Muscle of arm (tissue), 12 donors: ENCODE data around the gene ZNF525. TPM values are rescaled to one million over a fixed set of nuclear protein-coding genes. Genes with fewer than 3 reads are reported as not detected.
"Not testable (repeated sequence)": the region's sequence is repeated elsewhere in the genome, so short reads cannot be mapped to it uniquely, and the experiment has no call there.

Experiments used
- DNase-seq: peaks from one replicate; pipeline ENCODE4 v3.0.0-alpha.2; 2013
- polyA plus RNA-seq, 12 donors: library from polyadenylated mRNA; unstranded; fragments of 120-200 nt; gene quantifications; one replicate each; pipeline ENCODE4 v1.2.1, GENCODE V29; 2013; ENCODE audit not compliant: insufficient read length in 12 of 12

The ZNF525 gene
- polyA plus RNA-seq, 12 donors, result 4.0 to 12.1 (median 5.9) TPM; not detected in 1

DNA sequence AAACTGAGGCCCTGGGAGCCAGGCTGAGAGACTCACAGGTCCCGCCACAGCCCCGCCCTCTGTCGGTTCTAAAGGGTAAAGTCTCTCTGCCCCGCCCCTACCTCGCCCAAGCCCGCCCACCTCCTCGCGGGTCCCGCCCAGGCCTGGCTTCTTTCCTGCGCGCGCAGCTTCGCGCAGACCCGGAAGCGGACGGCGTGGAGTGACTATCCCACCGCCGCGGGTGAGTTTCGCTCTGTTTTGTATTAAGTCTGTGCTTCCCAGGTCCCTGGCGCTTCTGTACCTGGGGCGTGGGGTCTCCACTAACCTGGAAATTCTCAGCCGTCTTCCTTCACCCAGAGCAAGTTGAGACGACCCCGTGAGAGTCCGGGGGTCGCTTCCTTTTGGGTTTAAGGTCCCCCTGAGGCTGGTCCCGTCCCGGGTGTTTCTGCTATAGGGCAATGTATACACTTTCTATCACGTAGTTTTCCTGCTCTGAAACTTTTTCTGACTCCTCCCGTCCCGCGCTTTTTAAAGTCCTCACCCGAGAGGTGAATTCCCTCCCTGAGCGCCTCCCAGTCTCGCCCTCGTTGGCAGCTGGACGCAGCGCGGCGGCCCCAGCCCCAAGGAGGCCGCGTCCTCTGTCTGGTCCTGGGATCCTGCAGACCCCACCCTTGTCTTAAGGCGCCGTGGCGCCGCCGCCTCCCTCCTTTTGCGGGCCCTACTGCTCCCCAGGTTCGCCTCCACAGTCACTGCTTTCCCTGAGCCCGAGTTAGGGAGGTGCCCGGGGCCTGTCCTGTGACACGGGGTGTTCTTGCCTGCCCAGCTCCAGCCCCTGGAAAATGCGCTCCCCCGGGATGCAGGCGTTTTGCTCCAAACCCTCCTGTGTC lies 29.7 kb downstream of the ZNF525 start, which contains the start of gene ZNF765:
TSS of gene ZNF765 (plus strand) at position 176 of the 866 bp plus-strand sequence. CDS start 2,867 bp downstream, outside the sequence.
- peak; percentile 94 for DNase-seq

DNA sequence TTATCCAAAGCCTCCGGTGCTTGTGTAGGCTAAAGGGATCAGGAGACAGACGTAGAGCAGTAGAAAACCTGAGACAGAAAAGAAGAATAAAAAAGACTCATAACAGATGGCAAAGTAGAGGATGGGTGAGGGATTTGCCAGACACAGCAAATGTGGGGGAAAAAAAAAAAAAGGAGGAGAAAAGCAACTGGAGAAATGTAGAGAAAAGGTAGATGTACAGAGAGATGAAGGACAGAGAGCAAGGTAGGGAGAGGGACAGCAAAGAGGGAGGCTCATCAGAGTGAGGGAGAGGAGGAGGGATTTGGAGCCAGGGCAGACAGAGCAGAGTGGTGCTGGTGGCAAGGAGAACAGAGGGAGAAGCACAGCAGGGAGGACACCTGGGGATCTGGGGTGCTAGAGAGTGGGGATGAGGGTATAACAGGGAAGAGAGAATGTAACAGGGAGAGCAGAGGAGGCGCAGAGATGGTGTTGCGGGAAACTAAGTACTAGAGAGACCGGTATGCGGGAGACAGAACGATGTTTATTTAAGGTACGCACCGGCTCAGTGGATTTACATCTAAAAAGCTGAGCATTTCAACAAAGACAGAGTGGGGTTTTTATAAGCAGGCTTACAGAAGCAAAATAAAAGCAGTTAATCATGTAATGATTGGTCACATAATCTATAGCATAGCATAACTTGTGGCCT lies 30.5 kb downstream of the ZNF525 start:
- not testable (repeated sequence) for DNase-seq

DNA sequence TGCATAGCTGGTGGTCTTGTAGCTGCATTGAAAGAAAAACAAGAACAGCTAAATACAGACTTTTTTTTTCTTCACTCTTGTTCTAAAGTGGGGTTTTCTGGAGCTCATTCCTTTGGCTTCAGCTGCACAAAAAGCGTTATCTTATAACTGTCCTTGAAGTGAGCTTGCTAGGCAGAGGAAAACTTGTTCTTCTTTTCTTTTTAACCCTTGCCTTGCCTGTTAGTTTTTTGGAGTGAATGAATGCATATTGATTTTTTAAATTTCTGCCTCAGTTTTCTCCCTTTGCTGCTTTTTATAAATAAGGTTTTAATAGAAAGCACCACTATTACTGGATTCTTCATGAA lies 31.0 kb downstream of the ZNF525 start:
- no peak for DNase-seq

DNA sequence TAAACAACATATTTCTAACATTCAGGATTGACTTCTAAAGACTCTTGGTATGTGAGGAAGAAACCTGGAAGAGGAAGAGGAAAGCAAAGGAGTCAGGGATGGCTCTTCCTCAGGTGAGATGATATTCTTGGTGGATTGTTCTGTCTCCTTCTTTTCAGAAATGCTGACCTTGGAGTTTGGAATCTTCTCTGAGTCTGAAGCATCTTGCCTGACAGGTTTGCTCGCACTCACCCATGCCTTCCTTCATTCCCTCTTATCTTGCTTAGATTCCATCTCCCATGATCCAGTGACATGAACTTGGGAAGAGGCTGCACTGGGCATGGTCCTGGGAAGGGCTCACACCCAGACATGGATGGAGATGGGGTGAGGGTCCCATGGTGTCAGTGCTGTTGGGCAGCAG lies 32.4 kb downstream of the ZNF525 start:
- not testable (repeated sequence) for DNase-seq

DNA sequence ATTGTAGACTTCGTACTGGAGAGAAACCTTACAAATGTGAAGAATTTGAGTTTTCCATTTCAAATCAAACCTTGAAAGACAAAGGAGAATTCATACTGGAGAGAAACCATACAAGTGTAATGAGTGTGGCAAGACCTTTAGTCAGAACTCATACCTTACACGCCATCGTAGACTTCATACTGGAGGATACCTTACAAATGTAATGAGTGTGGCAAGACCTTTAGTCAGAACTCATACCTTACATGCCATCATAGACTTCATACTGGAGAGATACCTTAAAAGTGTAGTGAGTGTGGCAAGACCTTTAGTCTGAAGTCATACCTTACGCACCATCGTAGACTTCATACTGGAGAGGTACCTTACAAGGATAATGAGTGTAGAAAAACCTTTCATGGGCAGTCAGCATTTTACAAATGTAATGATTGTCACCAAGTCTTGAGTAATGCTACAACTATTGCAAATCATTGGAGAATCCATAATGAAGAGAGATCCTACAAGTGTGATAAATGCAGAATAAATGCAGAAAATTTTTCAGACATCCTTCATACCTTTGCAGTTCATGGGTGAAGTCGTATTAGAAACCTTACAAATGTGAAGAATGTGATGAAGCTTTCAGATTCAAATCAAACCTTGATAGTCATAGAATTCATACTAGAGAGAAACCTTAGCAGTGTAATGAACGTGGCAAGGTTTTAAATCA lies 44.1 kb downstream of the ZNF525 start:
- DNase-seq, result no peak

DNA sequence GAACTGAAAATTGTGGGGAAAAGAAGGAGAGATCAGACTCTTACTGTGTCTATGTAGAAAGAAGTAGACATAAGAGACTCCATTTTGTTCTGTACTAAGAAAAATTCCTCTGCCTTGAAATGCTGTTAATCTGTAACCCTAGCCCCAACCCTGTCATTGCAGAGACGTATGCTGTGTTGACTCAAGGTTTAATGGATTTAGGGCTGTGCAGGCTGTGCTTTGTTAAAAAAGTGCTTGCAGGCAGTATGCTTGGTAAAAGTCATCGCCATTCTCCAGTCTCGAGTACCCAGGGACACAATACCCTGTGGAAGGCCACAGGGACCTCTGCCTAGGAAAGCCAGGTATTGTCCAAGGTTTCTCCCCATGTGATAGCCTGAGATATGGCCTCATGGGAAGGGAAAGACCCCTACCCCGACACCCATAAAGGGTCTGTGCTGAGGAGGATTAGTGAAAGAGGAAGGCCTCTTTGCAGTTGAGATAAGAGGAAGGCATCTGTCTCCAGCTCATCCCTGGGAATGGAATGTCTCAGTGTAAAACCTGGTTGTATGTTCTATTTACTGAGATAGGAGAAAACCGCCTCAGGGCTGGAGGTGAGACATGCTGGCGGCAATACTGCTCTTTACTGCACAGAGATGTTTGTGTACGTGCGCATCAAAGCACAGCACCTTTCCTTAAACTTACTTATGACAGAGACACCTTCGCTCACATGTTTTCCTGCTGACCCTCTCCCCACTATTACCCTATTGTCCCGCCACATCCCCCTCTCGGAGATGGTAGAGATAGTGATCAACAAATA lies 55.2 kb downstream of the ZNF525 start:
- DNase-seq, result not testable (repeated sequence)

DNA sequence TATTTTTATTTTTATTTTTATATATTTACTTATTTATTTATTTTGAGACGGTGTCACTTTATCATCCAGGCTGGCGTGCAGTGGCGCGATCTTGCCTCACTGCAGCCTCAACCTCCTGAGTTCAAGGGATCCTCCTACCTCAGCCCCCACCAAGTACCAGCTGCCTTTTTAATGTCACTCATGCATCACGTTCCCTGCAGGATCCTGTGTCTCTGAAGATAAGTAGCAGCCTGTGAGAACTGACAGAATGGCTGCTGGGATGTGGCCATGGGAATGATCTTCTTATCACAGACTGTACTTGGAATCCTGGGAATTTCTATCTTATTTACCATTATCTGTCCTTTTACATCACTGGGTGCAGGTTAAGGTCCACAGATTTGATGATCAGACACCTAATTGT lies 57.0 kb downstream of the ZNF525 start:
- DNase-seq, result no peak

DNA sequence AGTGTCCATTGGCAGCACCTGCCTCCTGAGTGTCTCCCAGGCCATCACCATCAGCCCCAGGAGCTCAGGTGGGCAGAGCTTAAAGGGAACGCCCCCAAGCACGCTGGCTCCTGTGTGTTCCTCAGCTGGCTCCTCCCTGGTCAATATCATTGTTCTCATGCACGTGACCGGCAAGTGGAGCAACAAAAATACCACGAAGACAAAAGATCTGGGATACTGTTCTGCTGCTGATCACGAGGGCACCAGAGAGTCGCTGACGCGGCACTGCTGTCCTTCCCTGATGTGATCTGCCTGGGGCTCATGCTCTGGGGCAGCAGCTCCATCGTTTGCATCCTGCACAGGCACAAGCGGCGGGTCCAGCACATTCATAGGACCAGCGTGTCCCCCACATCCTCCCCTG lies 57.6 kb downstream of the ZNF525 start:
- not testable (repeated sequence) for DNase-seq

DNA sequence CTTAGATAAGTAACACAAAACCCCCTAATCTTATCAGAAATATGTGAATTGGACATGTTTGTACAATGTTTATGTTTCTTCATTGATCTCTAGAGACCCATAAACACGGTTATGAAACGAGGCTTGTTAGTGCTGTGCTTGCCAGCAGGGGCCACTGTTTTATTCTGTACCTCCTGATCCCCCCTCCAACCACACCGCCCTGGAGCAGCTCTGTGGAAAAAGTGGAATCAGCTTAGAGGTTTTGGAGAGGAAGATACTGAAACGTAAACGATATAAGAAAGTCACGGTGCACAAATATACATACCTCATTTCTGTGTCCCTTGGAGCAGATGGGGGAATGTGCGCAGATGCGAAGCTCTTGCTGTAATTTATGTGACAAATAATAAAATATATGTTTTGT lies 58.2 kb downstream of the ZNF525 start:
- peak; percentile 30 for DNase-seq

DNA sequence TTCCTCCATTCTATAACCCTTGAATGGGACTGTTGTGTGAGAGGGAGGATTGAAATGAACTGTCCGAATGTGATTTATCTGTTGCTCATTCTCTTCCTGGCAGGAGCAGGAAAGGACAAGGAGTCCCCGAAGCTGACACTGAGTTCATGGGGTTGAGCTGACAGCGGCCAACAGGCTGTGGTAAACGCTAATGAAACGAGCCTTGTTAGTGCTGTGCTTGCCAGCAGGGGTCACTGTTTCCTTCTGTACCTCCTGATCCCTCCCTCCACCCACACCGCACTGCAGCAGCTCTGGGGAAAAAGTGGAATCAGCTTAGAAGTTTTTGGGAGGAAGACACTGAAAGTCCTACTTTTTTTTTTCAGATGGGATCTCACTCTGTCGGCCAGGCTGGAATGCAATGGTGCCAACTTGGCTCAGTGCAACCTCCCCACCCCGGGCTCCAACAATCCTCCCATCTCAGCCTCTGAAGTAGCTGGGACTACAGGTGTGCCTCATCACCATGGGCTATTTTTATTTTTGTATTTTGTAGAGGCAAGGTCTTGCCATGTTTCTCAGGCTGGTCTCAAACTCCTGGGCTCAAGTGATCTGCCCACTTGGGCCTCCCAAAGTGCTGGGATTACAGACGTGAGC lies 59.6 kb downstream of the ZNF525 start:
- DNase-seq, result peak; percentile 73

DNA sequence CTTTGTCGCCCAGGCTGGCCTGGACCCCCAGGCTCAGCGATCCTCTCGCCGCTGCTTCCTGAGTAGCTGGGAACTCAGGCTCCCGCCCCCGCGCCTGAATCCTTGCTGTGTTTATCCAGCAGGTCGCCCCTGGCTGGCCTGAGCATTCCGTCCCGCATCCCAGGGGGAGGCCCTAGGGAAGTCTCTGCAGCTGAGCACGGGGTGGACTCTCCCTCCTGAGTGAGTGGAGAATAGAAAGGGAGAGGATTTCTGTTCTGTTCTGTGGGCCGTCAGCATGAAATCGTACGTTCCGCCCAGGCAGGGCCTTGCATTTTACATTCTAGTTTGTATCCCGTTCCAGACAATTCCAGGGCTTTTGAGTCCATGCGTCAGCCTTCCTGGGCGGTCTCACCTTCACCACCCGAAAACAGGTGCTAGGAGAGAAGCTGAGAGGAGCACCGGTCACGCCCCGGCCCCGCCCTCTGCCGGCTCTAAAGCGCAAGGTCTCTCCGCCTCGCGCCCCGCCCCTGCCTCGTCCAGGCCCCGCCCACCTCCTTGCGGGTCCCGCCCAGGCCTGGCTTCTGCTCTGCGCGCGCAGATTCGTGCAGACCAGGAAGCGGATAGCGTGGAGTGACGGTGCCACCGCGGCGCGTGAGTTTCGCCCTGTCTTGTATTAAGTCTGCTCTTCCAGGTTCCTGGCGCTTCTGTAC lies 66.0 kb downstream of the ZNF525 start, which contains the start of gene ZNF761:
TSS of gene ZNF761 (plus strand) at position 586 of the 689 bp plus-strand sequence. CDS start 15,285 bp downstream, outside the sequence.
- DNase-seq, result peak; percentile 89

DNA sequence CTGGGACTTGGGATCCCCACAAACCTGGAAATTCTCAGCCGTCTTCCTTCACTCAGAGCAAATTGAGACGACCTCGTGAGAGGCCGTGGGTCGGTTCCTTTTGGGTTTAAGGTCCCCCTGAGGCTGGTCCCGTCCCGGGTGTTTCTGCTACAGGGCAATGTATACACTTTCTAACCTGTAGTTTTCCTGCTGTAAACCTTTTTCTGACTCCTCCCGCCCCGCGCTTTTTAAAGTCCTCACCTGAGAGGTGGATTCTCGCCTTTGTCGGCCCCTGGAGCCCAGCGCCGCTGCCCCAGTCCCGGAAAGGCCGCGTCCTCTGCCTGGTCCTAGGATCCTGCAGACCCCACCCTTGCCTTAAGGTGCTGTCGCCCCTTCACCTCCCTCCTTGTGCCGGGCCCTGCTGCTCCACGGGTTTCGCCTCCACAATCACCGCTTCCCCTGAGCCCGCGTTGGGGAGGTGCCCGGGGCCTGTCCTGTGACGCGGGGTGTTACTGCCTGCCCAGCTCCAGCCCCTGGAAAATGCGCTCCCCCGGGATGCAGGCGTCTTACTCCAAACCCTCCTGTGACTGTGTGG lies 66.7 kb downstream of the ZNF525 start:
- DNase-seq, result no peak

Other genes starting within 250 kb of the ZNF525 start
- 10 to 100 TPM in 10 of 12 donors, 1 to 10 TPM in 1, not detected in 1; 8.3 to 19.9 (median 13.0) TPM for gene ZNF415, start 232.8 kb upstream of the ZNF525 start, polyA plus RNA-seq
- gene ZNF347, start 206.7 kb upstream of the ZNF525 start, polyA plus RNA-seq, result 10 to 100 TPM in 4 of 12 donors, 1 to 10 TPM in 7, not detected in 1; 5.3 to 16.9 (median 7.9) TPM
- 1 to 10 TPM in 10 of 12 donors, not detected in 2; 2.6 to 8.3 (median 4.7) TPM for gene ZNF665, start 172.3 kb upstream of the ZNF525 start, polyA plus RNA-seq
- gene ZNF677, start 110.8 kb upstream of the ZNF525 start, polyA plus RNA-seq, result 10 to 100 TPM in 11 of 12 donors, not detected in 1; 24.1 to 42.6 (median 32.0) TPM
- gene VN1R2, start 107.4 kb upstream of the ZNF525 start, polyA plus RNA-seq, result not detected
- gene VN1R4, start 98.0 kb upstream of the ZNF525 start, polyA plus RNA-seq, result not detected
- 1 to 10 TPM in 11 of 12 donors, not detected in 1; 2.5 to 7.8 (median 6.6) TPM for gene ZNF845, start 32.0 kb upstream of the ZNF525 start, polyA plus RNA-seq
- gene ZNF765, start 29.4 kb downstream of the ZNF525 start, polyA plus RNA-seq, result 10 to 100 TPM in 5 of 12 donors, 1 to 10 TPM in 6, not detected in 1; 8.3 to 17.2 (median 9.3) TPM
- 10 to 100 TPM in 5 of 12 donors, 1 to 10 TPM in 6, not detected in 1; 5.0 to 13.1 (median 9.7) TPM for gene ZNF761, start 66.3 kb downstream of the ZNF525 start, polyA plus RNA-seq
- 1 to 10 TPM in 11 of 12 donors, not detected in 1; 2.7 to 5.5 (median 3.4) TPM for gene ZNF813, start 102.0 kb downstream of the ZNF525 start, polyA plus RNA-seq
- gene ZNF331, start 172.4 kb downstream of the ZNF525 start, polyA plus RNA-seq, result 10 to 100 TPM in 10 of 12 donors, 1 to 10 TPM in 1, not detected in 1; 9.1 to 21.6 (median 14.2) TPM